AG04450 (cell line): ENCODE data around the gene HDAC7. TPM values are rescaled to one million over a fixed set of nuclear protein-coding genes. Genes with fewer than 3 reads are reported as not detected.

ENCODE experiments used
- CTCF ChIA-PET: fragments of 300-600, 350-600 bp; formaldehyde crosslinking; extraction: SDS; loops from one replicate; lab custom pipeline; 2022; ENCODE audit warnings: antibody characterized with exemption, inconsistent platforms; lab: Charles Lee
- POLR2A ChIA-PET: fragments of 350-600 bp; formaldehyde crosslinking; extraction: SDS; loops from one replicate; lab custom pipeline; 2021; ENCODE audit warnings: antibody characterized with exemption, inconsistent platforms; lab: Yijun Ruan, JAX
- DNase-seq: peaks from one replicate; pipeline ENCODE4 v3.0.0-alpha.2; 2011; ENCODE audit warnings: low read depth, low spot score
- H3K27ac ChIP-seq: one replicate; pipeline ENCODE4 v1.5.1; 2012; ENCODE audit warnings: low read depth, low read length, control low read depth
- H3K27me3 ChIP-seq: one replicate; pipeline ENCODE4 v1.6.0; 2012; ENCODE audit warnings: low read length; ENCODE audit not compliant: control insufficient read depth, insufficient read depth
- H3K4me3 ChIP-seq: 2 replicates; pipeline ENCODE4 v1.5.1; 2011; ENCODE audit warnings: mild to moderate bottlenecking, low read depth, low read length, control low read depth
- H3K9me3 ChIP-seq: 2 replicates; pipeline ENCODE4 v1.5.1; 2012; ENCODE audit warnings: low read length; ENCODE audit not compliant: control insufficient read depth, insufficient read depth
- polyA plus RNA-seq: library from polyadenylated mRNA; depleted of rRNA; stranded (reverse); fragments of >200 nt; gene quantifications from 2 replicates; pipeline ENCODE4 v1.2.3, GENCODE V29; 2011
- TF ChIP-seq, protein P1 (sequence below): IDR thresholded peaks from 2 replicates; pipeline ENCODE4 v1.5.1; 2011; ENCODE audit warnings: low read depth, low read length, control low read depth, inconsistent platforms

HDAC7 gene
- polyA plus RNA-seq, 1 experiment = 17.1 TPM

DNA sequence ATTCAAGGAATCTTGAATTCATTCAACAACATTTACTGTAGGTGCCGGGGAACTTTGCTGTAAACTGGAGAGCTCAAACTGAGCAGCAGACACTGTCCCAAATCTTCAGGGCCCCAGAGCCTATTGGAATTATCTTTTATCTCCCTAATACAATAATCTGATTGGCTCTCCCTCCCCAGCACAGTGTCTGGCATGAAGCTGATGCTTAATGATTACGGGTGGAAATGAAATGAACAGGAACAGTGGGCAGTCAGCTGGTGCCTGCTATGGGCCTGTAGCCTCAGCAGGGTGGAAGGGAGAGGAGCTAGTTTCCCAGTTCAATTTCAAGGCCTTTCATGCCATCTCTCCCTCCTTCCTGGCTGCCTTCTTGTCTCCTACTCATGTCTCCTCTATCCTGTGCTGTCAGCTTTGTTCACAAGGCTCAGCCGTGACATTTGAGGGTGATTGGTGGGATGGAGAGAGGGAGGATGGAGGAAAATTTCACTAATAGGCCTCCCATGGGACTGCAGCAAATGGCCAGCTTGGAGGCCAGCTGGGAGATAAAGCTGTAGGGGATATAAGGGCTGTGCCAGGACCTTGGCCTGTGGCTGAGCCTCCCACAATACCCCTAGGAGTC lies 56.7 kb downstream of the HDAC7 start:
- Histone ChIP-seq H3K4me3 (no peak overlapping the region), H3K9me3 (no peaks in the 10 kb centered on the region; the same call in 1 of the 2 replicates), H3K27me3 (no peaks in the 10 kb centered on the region), H3K27ac (no peak overlapping the region)
- DNase-seq = no peak
- ChIA-PET CTCF (interaction anchor here (2.8 to 13.2 kb wide), 2 partner anchors 20 to 47 kb away, joined by 9 to 116 read pairs; no protein-coding TSS in a partner anchor), POLR2A (no interaction called here)
- TF ChIP-seq, protein P1, sequence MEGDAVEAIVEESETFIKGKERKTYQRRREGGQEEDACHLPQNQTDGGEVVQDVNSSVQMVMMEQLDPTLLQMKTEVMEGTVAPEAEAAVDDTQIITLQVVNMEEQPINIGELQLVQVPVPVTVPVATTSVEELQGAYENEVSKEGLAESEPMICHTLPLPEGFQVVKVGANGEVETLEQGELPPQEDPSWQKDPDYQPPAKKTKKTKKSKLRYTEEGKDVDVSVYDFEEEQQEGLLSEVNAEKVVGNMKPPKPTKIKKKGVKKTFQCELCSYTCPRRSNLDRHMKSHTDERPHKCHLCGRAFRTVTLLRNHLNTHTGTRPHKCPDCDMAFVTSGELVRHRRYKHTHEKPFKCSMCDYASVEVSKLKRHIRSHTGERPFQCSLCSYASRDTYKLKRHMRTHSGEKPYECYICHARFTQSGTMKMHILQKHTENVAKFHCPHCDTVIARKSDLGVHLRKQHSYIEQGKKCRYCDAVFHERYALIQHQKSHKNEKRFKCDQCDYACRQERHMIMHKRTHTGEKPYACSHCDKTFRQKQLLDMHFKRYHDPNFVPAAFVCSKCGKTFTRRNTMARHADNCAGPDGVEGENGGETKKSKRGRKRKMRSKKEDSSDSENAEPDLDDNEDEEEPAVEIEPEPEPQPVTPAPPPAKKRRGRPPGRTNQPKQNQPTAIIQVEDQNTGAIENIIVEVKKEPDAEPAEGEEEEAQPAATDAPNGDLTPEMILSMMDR = no peak

GRCh38 chr12:47758834-47759690 lies 60.6 kb downstream of the HDAC7 start, which contains the start of gene RAPGEF3:
RAPGEF3 (minus strand) TSS chr12:47758880; CDS start chr12:47758556, 324 bp downstream.
- POLR2A ChIA-PET = interaction anchor here (0.5 to 1.3 kb wide), 4 partner anchors 12 to 87 kb away, joined by 3 to 4 read pairs (median 3); no protein-coding TSS in a partner anchor

GRCh38 chr12:47758584-47758833 lies 61.2 kb downstream of the HDAC7 start:
- no peak overlapping the region for H3K27ac ChIP-seq
- H3K4me3 ChIP-seq = peak overlapping the region; percentile 69
- no peaks in the 10 kb centered on the region for H3K27me3 ChIP-seq
- TF ChIP-seq, protein P1 = no peak
- DNase-seq = no peak
- H3K9me3 ChIP-seq = no peaks in the 10 kb centered on the region; the same call in 1 of the 2 replicates
- ChIA-PET POLR2A (interaction anchor here (0.5 to 1.3 kb wide), 4 partner anchors 12 to 88 kb away, joined by 3 to 4 read pairs (median 3); no protein-coding TSS in a partner anchor), CTCF (interaction anchor here (0.8 to 13.2 kb wide), 8 partner anchors 9 to 80 kb away, joined by 3 to 116 read pairs (median 7); partner anchors contain the start of genes ENDOU and RPAP3)

More at GRCh38 chr12:47758834-47759690, 60.6 kb downstream of the HDAC7 start, which contains the start of gene RAPGEF3:
- no peak for DNase-seq
- H3K27ac ChIP-seq = peak within 1 kb of the TSS; percentile 65
- TF ChIP-seq, protein P1 = peak; percentile 48
- H3K27me3 ChIP-seq = no peaks in the 10 kb centered on the region
- CTCF ChIA-PET = interaction anchor here (0.8 to 13.2 kb wide), 8 partner anchors 8 to 79 kb away, joined by 3 to 116 read pairs (median 7); partner anchors contain the start of gene RPAP3
- no peaks in the 10 kb centered on the region; the same call in 1 of the 2 replicates for H3K9me3 ChIP-seq
- H3K4me3 ChIP-seq = peak within 1 kb of the TSS; percentile 69

DNA sequence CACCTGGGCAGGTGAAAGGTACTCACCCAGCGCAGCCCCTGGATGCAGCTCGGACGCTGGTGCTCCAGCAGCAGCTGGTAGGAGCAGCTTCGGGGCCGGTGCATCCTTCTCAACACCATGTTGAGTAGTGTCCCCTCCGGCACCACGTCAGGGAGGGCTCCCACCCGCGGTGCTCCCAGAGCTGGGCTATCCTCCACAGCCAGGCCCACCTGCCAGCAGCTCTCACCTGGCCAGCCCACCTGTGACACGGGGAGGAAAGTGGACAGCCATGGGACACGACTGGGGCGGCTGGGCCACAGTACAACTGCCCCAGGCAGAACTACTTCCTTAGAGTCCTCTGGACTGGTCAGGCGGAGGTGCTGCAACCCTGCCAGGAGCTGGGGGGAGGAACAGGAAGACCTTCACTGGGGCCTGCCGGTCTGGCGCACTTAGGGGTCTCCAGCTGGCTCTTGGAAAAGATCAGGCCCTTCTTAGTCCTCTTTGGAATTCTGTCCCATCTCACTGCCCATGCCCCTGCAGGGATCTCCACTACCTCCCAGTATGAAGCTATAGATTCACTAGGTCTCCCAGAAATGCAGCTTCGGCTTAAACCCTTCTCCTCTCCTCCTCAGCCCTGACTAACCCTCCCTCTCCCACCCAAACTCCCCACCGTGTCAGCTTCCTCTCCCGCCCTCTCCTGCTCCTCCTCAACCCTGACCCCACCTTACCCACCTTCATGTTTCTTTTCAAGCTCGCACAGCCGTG lies 61.7 kb downstream of the HDAC7 start:
- ChIA-PET CTCF (interaction anchor here (0.8 to 13.2 kb wide), 9 partner anchors 9 to 80 kb away, joined by 3 to 116 read pairs (median 6); partner anchors contain the start of genes ENDOU, RPAP3 and SLC48A1), POLR2A (interaction anchor here (0.6 to 1.3 kb wide), 3 partner anchors 15 to 88 kb away, joined by 3 to 4 read pairs (median 3); no protein-coding TSS in a partner anchor)

More for the DNA sequence above, 61.7 kb downstream of the HDAC7 start:
- Histone ChIP-seq H3K27me3 (no peaks in the 10 kb centered on the region), H3K27ac (no peak overlapping the region), H3K9me3 (no peaks in the 10 kb centered on the region; the same call in 1 of the 2 replicates), H3K4me3 (peak overlapping the region; percentile 69)
- no peak for DNase-seq
- TF ChIP-seq, protein P1 = no peak
